ENCODE measurements around the gene CLDND2.

The CLDND2 gene

DNA sequence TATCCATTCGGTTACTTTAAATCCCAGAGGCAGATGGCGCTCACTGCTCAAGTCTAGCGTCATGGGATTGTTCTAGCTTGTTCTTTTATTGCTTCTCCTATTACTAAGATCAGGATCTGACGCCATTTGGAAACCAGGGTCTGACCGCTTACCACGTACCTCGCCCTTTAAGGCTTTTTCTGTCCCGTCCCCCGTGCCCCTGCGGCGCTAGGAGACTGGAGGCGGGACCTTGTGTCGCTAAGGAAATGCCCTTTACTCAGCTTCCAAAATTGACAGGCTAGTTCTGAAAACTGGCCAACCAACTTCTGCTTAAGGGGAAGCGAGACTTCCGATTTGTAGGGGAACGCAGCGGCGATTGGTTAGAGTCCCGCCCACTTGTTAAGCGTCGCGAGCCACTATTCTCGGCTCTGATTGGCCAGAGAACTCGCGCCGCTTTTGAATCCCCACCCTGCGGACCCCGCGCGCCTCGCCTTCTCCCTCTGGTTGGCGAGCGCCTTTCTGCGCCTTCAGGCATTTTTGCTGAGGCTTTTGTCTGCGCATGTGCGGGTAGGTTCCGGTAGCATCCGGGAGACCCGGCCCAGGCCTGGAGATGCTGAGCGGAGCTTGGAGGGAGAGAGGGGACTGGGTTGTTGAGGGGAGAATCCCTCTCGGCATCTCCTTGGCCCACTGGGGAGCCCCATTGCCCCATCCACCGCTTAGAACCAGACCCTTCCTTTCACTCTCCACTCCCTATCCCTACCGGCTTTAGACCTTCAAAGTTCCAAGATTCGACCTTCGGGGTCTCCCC is 25.4 kb upstream of the CLDND2 start:
- TF ChIP-seq POLR2A (IDR thresholded peaks at IDR 0.05; ENCODE audit: low read depth, low read length), result peak; percentile 27; the same call in 1 of the 2 replicates
- DNase-seq (ENCODE audit: insufficient read length, low spot score) (peak; percentile 75), FAIRE-seq (peak; percentile 85)

DNA sequence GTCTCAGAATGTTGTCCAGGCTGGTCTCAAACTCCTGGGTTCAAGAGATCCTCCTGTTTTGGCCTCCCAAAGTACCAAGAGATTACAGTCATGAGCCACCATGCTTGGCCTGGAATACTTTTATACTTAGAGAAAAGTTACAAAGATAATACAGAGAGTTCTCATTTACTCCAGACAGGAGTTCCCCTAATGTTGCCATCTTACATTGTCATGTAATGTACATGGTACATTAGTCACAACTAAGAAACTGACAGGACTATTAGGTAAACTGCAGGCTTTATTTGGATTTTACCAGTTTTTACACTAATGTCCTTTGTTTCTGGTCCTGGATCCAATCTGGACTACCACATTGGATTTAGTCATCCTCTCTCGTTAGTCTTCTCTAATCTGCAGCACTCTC is 23.9 kb upstream of the CLDND2 start:
- no peak for TF ChIP-seq POLR2A (IDR thresholded peaks at IDR 0.05; ENCODE audit: low read depth, low read length)
- DNase-seq (ENCODE audit: insufficient read length, low spot score) (no peak), FAIRE-seq (no peak)

DNA sequence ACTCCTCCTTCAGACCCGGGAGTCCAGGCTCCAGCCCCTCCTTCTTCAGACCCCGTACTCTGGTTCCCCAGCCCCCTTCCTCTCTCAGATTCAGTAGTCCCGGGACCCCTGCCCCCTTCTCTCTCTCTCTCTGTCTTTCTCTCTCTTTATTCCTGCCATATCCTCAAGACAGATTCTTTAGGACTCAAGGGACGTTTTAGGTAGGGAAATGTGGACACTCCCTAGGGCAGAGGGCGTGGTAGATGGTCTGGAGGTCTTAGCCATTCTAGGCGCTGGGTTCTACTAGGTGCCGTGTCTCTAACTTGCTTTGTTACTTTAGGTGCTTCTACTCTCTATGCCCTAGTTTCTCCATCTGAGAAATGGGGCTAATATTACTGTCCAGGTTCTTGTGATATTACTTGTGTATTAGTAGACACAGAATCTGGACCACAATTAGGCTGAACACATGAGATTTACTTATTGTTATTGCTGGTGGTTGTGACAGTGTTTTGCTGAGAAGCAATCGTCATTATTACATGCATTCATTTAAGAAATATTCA is 22.3 kb upstream of the CLDND2 start:
- no peak for TF ChIP-seq POLR2A (IDR thresholded peaks at IDR 0.05; ENCODE audit: low read depth, low read length)
- FAIRE-seq (no peak), DNase-seq (ENCODE audit: insufficient read length, low spot score) (no peak)

DNA sequence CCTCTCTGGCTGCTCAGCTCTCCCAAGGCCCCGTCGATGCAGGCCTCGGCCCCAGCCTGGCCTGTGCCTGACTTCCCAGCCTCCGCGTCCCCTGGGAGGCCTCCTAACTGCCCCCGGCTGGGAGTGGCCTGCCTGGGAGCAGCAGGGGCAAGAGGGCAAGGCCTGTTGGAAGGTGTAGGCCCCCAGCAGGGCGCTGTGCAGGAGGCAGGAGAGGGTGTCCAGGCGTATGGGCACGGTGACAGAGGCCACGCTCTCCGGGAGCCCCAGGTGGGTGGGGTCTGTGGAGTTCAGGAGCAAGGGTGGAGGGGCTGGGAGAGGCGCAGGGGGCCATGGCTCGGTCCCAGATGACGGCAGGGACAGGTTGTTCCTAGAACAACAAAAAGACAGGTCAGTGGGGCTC is 20.3 kb upstream of the CLDND2 start:
- FAIRE-seq (no peak), DNase-seq (ENCODE audit: insufficient read length, low spot score) (no peak)
- no peak for TF ChIP-seq POLR2A (IDR thresholded peaks at IDR 0.05; ENCODE audit: low read depth, low read length)

DNA sequence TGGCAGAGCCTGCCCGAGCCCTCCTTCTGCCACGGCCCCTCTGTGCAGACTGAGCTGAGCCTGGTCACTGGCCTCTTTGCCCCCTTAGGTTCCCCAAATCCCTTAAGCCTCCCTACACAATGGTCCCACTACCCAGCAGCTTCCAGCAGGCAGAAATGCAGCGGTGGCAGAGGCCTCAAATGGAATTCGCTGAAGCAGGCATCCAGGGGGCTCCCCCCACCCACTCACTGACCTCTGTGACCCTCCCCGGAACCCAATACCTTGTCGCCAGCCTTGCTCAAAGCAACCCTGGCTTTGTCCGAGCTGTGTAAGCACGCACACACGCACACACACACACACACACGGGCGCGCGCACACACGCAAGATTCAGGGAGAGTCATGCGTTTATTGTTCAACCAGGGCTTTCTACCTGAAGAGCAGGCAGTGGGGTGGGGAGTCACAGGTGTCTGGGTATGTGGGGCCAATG is 19.2 kb upstream of the CLDND2 start, which contains the start of gene LIM2:
Gene LIM2 (minus strand): TSS at position 51 of the 466 bp plus-strand sequence. CDS start 531 bp downstream, outside the sequence.
- DNase-seq (ENCODE audit: insufficient read length, low spot score) (no peak), FAIRE-seq (no peak)
- no peak for TF ChIP-seq POLR2A (IDR thresholded peaks at IDR 0.05; ENCODE audit: low read depth, low read length)

DNA sequence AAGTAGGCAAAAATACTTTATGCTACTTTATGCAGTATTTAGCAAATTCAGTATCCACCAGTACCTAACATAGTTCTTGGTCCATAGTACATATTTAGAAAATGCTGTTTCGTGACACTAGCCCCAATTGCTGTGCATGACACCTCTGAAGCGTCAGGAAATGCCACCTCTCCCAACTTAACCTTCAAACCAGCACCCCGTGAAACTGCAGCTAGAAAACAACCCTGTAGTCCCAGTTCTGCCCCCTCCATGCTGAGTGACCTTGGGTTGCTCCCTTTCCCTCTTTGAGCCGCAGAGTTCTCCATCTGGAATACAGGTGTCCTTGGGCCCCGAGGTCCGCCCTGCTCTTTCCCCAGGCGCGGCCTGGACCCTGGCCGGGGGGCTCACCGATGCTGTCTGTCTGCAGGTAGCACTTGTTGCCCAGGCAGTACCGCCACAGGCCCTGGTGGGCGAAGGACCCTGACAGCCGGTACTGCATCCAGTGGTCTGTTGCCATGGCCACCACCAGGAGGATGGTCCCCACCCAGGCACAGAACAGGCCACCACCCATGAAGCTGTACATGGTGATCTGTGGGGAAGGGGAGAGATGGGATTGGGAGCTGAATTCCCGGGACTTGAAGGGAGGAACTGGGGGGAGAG is 18.2 kb upstream of the CLDND2 start:
- no peak for TF ChIP-seq POLR2A (IDR thresholded peaks at IDR 0.05; ENCODE audit: low read depth, low read length)
- DNase-seq (ENCODE audit: insufficient read length, low spot score) (no peak), FAIRE-seq (no peak)

DNA sequence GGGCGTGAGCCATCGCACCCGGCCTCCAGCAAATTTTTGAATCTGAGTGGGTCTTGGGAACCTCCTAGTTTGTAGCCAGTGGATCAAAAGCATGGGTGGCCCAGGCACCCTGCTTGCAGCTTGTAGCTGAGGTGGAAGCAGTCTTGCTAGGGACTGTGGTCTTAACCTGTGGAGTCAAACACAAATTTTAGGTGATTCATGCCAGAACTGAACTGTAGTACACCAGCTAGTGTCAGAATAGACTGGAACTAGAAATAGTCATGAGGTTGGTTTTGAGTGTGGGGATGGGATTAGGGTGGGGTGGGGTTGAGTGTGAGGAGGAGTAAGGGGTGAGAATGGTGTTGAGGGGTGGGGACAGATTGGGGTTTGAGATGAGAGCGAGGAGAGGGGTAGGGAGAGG is 13.2 kb upstream of the CLDND2 start:
- DNase-seq (ENCODE audit: insufficient read length, low spot score), result no peak
- no peak for FAIRE-seq
- no peak for TF ChIP-seq POLR2A (IDR thresholded peaks at IDR 0.05; ENCODE audit: low read depth, low read length)

DNA sequence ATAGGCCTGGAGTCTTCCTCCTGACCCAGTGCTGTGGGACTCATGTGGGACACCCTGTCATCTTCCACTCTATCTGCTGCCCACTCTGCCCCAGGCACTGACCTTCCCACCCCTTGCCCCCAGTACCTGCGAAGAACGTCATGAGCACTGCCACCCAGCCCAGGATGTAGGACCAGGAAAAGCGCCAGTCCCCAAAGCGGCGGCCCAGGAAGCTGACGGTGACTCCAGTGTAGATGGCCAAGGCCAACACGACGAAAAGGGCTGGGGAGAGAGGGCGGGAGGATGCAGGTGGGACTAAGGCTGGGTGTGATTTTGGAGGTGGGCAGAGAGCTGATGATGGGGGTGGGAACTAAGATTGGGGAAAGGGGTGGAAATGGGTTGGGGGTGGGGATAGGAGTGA is 11.6 kb upstream of the CLDND2 start:
- FAIRE-seq (no peak), DNase-seq (ENCODE audit: insufficient read length, low spot score) (no peak)

DNA sequence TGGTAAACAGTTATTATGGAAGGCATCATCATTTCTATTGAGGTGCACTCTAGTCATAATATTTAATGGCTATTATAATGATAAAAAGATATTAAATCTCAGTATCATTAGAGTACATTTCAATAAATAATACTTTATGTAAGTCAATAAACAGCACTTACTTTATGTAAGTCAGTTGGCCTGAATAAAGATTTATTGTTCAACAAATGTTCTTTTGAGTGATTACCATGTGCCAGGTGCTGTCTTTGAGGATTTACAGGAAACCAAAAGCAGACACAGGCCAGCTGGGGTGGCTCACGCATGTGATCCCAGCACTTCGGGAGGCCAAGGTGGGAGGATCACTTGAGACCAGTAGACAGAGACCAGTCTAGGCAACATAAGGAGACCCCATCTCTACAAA is 8.6 kb upstream of the CLDND2 start:
- no peak for DNase-seq (ENCODE audit: insufficient read length, low spot score)
- TF ChIP-seq POLR2A (IDR thresholded peaks at IDR 0.05; ENCODE audit: low read depth, low read length), result no peak
- no peak for FAIRE-seq

More for the DNA sequence above, 11.6 kb upstream of the CLDND2 start:
- TF ChIP-seq POLR2A (IDR thresholded peaks at IDR 0.05; ENCODE audit: low read depth, low read length), result no peak

DNA sequence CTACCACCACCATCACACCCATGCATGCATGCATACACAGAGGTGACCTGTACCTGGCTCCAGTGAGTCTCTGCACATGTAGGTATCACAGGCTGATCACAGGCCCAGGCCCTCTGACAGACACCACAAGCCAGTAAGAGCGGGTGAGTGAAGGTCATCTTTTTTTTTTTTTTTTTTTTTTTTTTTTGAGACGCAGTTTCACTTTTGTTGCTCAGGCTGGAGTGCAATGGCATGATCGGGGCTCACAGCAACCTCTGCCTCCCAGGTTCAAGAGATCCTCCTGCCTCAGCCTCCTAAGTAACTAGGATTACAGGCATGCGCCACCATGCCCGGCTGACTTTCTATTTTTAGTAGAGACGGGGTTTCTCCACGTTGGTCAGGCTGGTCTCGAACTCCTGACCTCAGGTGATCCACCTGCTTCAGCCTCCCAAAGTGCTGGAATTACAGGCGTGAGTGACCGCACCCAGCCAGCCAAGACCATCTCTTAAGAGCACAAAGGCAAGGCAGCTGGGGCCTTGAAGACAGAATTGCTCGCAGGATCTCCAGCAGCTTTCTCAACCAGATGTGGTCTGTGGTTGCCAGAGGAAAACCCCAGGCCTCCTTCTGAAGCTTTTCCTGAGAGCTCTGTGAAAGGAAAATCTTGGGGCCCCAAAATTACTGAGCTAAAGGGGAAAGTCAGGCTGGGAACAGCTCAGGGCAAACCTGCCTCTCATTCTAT is 6.9 kb upstream of the CLDND2 start:
- DNase-seq (ENCODE audit: insufficient read length, low spot score) (no peak), FAIRE-seq (no peak)
- no peak for TF ChIP-seq POLR2A (IDR thresholded peaks at IDR 0.05; ENCODE audit: low read depth, low read length)

DNA sequence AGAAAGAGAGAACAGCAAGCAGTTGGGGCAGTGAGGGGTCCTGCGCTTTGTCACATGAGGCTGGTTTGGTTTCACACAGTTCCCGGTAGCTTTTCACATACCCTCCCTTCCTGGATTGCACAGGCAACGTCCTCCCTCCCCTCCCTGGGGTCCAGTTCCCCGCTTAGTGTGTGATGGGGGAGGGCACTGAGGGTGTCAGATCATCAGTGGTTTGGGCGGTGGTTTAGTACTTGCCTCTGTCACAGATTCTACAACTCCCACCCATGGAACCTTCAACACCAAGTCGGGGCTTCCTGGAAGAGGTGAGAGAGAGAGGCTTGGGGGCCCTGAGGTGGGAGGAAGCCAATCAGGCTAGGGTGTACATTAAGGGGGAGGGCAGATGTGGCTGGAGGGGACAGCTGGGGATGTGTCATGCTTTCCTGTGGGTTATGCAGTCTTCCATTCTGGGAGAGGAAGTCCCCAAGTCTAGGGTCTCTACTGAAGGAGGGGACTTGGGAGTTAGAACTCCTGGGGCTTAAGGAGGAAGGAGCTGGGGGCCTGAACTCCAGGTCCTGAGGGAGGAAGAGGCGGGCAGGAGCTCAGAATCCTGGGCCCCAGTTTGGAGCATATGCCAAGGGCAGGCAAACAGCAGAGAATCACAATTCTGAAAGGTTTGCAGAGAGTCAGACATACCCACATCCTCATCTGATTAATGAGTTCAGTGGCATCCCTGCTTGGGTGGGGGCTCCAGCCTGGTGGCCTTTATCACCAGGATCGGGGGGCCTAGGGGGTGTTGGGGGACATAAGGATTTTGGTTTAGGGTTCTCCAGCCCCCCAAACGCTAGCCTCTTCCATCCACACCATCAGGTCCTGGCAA is 4.1 kb upstream of the CLDND2 start, which contains the start of gene NKG7:
Gene NKG7 (minus strand): TSS at position 6 of the 856 bp plus-strand sequence. CDS start 119 bp downstream, outside the sequence.
- FAIRE-seq, result no peak
- TF ChIP-seq POLR2A (IDR thresholded peaks at IDR 0.05; ENCODE audit: low read depth, low read length), result no peak
- no peak for DNase-seq (ENCODE audit: insufficient read length, low spot score)

DNA sequence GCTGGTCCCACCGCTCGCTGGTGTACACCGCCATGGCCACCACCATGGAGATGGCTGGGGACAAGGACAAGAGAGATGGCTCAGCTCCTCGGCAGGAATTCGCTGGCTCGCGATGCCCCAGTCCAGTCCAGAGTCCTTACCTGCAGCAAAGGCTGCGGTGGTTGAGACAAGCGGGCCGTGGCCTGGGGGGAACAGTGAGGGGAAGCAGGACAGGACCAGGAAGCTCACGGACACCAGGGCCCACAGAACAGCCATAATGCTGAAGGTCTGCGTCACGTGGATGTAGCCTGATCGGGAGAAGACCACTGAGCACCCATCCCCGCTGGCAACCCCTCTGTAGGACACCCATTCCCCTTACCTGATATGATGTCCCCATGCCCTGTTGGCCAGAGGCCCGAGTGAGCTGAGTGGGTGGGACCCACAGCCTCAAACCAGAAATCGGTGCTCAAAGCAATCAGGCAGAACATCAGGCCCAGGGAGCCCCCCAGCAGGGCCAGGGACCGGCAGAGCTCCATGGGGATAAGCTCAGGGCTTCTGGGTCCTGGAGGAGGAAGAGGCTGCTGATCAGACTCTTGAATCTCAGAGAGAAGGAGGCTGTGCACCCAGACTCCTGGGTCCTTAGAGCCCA is 3.3 kb upstream of the CLDND2 start:
- FAIRE-seq, result no peak
- no peak for TF ChIP-seq POLR2A (IDR thresholded peaks at IDR 0.05; ENCODE audit: low read depth, low read length)
- no peak for DNase-seq (ENCODE audit: insufficient read length, low spot score)
